Measurements from ENCODE around the gene SH3BP5L.

Gene SH3BP5L

GRCh38 chr1:248825909-248826760, at the start of gene SH3BP5L:
TSS of gene SH3BP5L (minus strand) at chr1:248825915. CDS start at chr1:248824935, 980 bp downstream.
- peak within 1 kb of the TSS; percentile 96 for H3K4me3 ChIP-seq (ENCODE audit: low read depth, low read length)
- peaks cover 11% of the 10 kb centered on the region for H3K36me3 ChIP-seq (replicated peaks)
- in situ Hi-C loops (cut with HindIII; ENCODE audit: low pct_ligation_motif_present, low sequenced_read_pairs): no loop called here
- TF ChIP-seq CTCF (IDR thresholded peaks at IDR 0.05; ENCODE audit: low read depth, low read length, missing control alignments): peak; percentile 76
- no peaks in the 10 kb centered on the region for H3K27me3 ChIP-seq (replicated peaks)
- peak; percentile 95 for DNase-seq
- peak within 1 kb of the TSS; percentile 98 for H3K27ac ChIP-seq

- no peaks in the 10 kb centered on the region for H3K36me3 ChIP-seq (replicated peaks)
- peak overlapping the region; percentile 93 for H3K27ac ChIP-seq
- peak; percentile 81 for DNase-seq
- H3K27me3 ChIP-seq (replicated peaks): no peaks in the 10 kb centered on the region
- in situ Hi-C loops (cut with HindIII; ENCODE audit: low pct_ligation_motif_present, low sequenced_read_pairs): no loop called here
- H3K4me3 ChIP-seq (ENCODE audit: low read depth, low read length): peak overlapping the region; percentile 83
- TF ChIP-seq CTCF (IDR thresholded peaks at IDR 0.05; ENCODE audit: low read depth, low read length, missing control alignments): no peak
These were observed 48.3 kb upstream of the SH3BP5L start for GRCh38 chr1:248873993-248874533.

- no peaks in the 10 kb centered on the region for H3K36me3 ChIP-seq (replicated peaks)
- peak; percentile 9 for TF ChIP-seq CTCF (IDR thresholded peaks at IDR 0.05; ENCODE audit: low read depth, low read length, missing control alignments)
- H3K27me3 ChIP-seq (replicated peaks): no peaks in the 10 kb centered on the region
- H3K27ac ChIP-seq: peak overlapping the region; percentile 93
- peak overlapping the region; percentile 83 for H3K4me3 ChIP-seq (ENCODE audit: low read depth, low read length)
- in situ Hi-C loops (cut with HindIII; ENCODE audit: low pct_ligation_motif_present, low sequenced_read_pairs): no loop called here
- DNase-seq: peak; percentile 96
These were observed 47.8 kb upstream of the SH3BP5L start for GRCh38 chr1:248873409-248873992.

- Histone ChIP-seq H3K27ac (peak overlapping the region; percentile 93), H3K36me3 (replicated peaks) (no peaks in the 10 kb centered on the region), H3K27me3 (replicated peaks) (no peaks in the 10 kb centered on the region), H3K4me3 (ENCODE audit: low read depth, low read length) (peak overlapping the region; percentile 83)
- peak; percentile 66 for DNase-seq
- in situ Hi-C loops (cut with HindIII; ENCODE audit: low pct_ligation_motif_present, low sequenced_read_pairs): no loop called here
- no peak for TF ChIP-seq CTCF (IDR thresholded peaks at IDR 0.05; ENCODE audit: low read depth, low read length, missing control alignments)
These were observed 47.2 kb upstream of the SH3BP5L start for GRCh38 chr1:248872752-248873408.

- in situ Hi-C loops (cut with HindIII; ENCODE audit: low pct_ligation_motif_present, low sequenced_read_pairs): no loop called here
- no peaks in the 10 kb centered on the region for H3K27me3 ChIP-seq (replicated peaks)
- H3K4me3 ChIP-seq (ENCODE audit: low read depth, low read length): no peak overlapping the region
- H3K36me3 ChIP-seq (replicated peaks): no peaks in the 10 kb centered on the region
- no peak for TF ChIP-seq CTCF (IDR thresholded peaks at IDR 0.05; ENCODE audit: low read depth, low read length, missing control alignments)
- H3K27ac ChIP-seq: no peak overlapping the region
- no peak for DNase-seq
These were observed 46.2 kb upstream of the SH3BP5L start for GRCh38 chr1:248871837-248872401.
